Smooth muscle cell (in vitro differentiated cells): ENCODE measurements around the gene COG5. TPM values are rescaled to one million over a fixed set of nuclear protein-coding genes. Genes with fewer than 3 reads are reported as not detected.
A peak's percentile ranks its signal among the peaks of the same experiment; 100 is the strongest.

ENCODE experiments used
- DNase-seq: peaks from one replicate; lab custom pipeline; 2025; ENCODE audit not compliant: unreplicated experiment; lab: John Stamatoyannopoulos, UW
- H2AFZ ChIP-seq: fragments of 200-600 bp; sonication (generic); 2 replicates; pipeline ENCODE4 v1.6.0; 2016; ENCODE audit warnings: antibody characterized with exemption, low read depth, mild to moderate bottlenecking
- H3F3A ChIP-seq: fragments of 200-600 bp; sonication (generic); 2 replicates; pipeline ENCODE4 v1.6.0; 2017; ENCODE audit warnings: antibody characterized with exemption, low read depth
- H3K27ac ChIP-seq: fragments of 200-600 bp; sonication (generic); 2 replicates; pipeline ENCODE4 v1.5.1; 2016; ENCODE audit warnings: low read depth, mild to moderate bottlenecking
- H3K27me3 ChIP-seq: fragments of 200-600 bp; sonication (generic); 2 replicates; pipeline ENCODE4 v1.6.1; 2016; ENCODE audit warnings: low read depth, mild to moderate bottlenecking
- H3K36me3 ChIP-seq: fragments of 200-600 bp; sonication (generic); 2 replicates; pipeline ENCODE4 v1.5.1; 2016; ENCODE audit warnings: low read depth
- H3K4me1 ChIP-seq: fragments of 200-600 bp; sonication (generic); 2 replicates; pipeline ENCODE4 v1.5.1; 2016; ENCODE audit warnings: low read depth
- H3K4me2 ChIP-seq: fragments of 200-600 bp; sonication (generic); 2 replicates; pipeline ENCODE4 v1.6.0; 2016; ENCODE audit warnings: mild to moderate bottlenecking
- H3K4me3 ChIP-seq: fragments of 200-600 bp; sonication (generic); 2 replicates; pipeline ENCODE4 v1.5.1; 2016; ENCODE audit warnings: mild to moderate bottlenecking
- H3K79me2 ChIP-seq: fragments of 200-600 bp; sonication (generic); 2 replicates; pipeline ENCODE4 v1.6.0; 2016; ENCODE audit warnings: low read depth, mild to moderate bottlenecking
- H3K9ac ChIP-seq: fragments of 200-600 bp; sonication (generic); 2 replicates; pipeline ENCODE4 v1.6.0; 2016; ENCODE audit warnings: low read depth
- H3K9me3 ChIP-seq: fragments of 200-600 bp; sonication (generic); replicated peaks from 2 replicates; pipeline ENCODE4 v1.5.1; 2016; ENCODE audit warnings: low read depth
- H4K20me1 ChIP-seq: fragments of 200-600 bp; sonication (generic); 2 replicates; pipeline ENCODE4 v1.6.0; 2016; ENCODE audit warnings: low read depth
- WGBS: methylation state at CpG from one replicate; pipeline ENCODE4 v1.1.7; 2016; ENCODE audit warnings: low lambda C conversion rate; 5-methylcytosine and 5-hydroxymethylcytosine counted together
- polyA plus RNA-seq: library from polyadenylated mRNA; unstranded; fragments of >200 nt; fragmentation: Nextera tagmentation; extraction: Ambion mirVana; gene quantifications from 2 replicates; pipeline ENCODE4 v1.2.1, GENCODE V29; 2016
- total RNA-seq: library from RNA; depleted of rRNA; stranded (reverse); fragments of >200 nt; gene quantifications from 2 replicates; pipeline ENCODE4 v1.2.3, GENCODE V29; 2014
- TF ChIP-seq, protein P1 (sequence below): fragments of 200-600 bp; sonication (generic); IDR thresholded peaks from 2 replicates; pipeline ENCODE4 v1.5.1; 2017; ENCODE audit warnings: borderline replicate concordance, mild to moderate bottlenecking, antibody characterized with exemption; ENCODE audit not compliant: insufficient read depth, poor library complexity, severe bottlenecking

COG5 gene
- total and polyA plus RNA-seq, 2 experiments from 2014 or later, result 24.3 to 44.3 TPM

DNA sequence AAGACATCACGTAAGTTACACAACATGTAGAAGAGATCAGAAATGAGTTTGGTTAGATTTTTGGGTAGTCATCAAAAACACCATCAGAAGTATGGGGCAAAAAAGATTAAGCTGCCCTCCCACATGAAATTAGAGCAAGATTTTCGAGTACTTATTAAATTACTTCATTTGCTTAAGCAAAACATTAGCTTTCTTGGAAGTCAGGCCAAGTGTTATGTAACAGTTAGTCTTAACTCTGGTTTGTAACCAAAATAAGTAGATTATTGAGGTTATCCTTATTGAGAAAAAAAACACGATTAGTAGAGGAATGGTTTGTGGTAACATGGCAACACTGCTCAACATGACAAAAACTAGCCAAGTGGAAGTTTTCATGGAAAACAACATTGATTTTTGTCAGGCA lies 357.0 kb downstream of the COG5 start:
- Histone ChIP-seq H3K4me2 (no peak overlapping the region), H3K4me1 (no peaks in the 10 kb centered on the region), H4K20me1 (no peaks in the 10 kb centered on the region), H3K79me2 (no peaks in the 10 kb centered on the region), H3K36me3 (peaks cover 5% of the 10 kb centered on the region), H3F3A (no peaks in the 10 kb centered on the region), H3K9ac (no peak overlapping the region), H3K9me3 (no peaks in the 10 kb centered on the region), H3K27me3 (no peaks in the 10 kb centered on the region), H3K27ac (no peak overlapping the region), H3K4me3 (no peak overlapping the region), H2AFZ (no peak overlapping the region)
- TF ChIP-seq, protein P1, sequence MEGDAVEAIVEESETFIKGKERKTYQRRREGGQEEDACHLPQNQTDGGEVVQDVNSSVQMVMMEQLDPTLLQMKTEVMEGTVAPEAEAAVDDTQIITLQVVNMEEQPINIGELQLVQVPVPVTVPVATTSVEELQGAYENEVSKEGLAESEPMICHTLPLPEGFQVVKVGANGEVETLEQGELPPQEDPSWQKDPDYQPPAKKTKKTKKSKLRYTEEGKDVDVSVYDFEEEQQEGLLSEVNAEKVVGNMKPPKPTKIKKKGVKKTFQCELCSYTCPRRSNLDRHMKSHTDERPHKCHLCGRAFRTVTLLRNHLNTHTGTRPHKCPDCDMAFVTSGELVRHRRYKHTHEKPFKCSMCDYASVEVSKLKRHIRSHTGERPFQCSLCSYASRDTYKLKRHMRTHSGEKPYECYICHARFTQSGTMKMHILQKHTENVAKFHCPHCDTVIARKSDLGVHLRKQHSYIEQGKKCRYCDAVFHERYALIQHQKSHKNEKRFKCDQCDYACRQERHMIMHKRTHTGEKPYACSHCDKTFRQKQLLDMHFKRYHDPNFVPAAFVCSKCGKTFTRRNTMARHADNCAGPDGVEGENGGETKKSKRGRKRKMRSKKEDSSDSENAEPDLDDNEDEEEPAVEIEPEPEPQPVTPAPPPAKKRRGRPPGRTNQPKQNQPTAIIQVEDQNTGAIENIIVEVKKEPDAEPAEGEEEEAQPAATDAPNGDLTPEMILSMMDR, result no peak
- DNase-seq, result no peak
- 84% methylated on average over 3 of the region's 3 CpGs for WGBS

DNA sequence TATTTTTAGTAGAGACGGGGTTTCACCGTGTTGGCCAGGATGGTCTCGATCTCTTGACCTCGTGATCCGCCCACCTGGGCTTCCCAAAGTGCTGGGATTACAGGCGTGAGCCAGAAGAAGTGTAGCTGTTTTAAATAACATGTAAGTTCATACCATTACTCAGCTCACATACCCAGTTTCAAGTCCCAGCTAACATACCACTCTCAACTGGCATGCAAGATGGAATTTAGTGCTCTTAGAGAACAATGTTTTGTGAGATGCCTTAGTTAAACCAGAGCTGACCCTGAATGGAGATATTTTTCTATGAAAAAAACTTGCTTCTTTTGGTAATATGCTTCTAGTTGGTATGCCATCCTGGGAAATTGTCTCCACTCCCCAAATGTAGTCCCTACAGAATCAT lies 357.6 kb downstream of the COG5 start:
- TF ChIP-seq, protein P1, result no peak

DNA sequence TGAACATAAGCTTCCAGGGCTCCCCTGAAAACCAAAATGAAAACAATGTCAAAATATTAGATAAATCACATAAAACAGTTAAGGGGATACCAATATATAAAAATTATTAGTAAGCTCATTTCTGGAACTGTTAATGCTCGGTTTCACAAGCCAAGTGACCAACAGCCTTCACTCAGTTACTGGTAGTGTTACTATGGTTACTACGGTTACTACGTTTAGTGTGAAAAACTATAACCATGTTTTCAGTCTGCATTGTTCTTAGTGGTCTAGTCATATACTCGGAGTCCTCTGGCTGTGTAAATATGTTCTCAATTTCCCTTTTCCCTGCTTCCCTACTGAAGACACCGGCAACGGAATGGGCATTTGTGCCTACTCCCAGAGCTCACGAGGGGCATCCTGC lies 360.1 kb downstream of the COG5 start:
- no peak overlapping the region for H3K9ac ChIP-seq
- 99% methylated on average over 7 of the region's 7 CpGs for WGBS
- no peak overlapping the region for H3K27ac ChIP-seq
- TF ChIP-seq, protein P1, result no peak
- no peaks in the 10 kb centered on the region for H3K4me1 ChIP-seq
- no peaks in the 10 kb centered on the region for H4K20me1 ChIP-seq
- DNase-seq, result no peak
- H3F3A ChIP-seq, result no peaks in the 10 kb centered on the region
- H3K27me3 ChIP-seq, result no peaks in the 10 kb centered on the region
- no peak overlapping the region for H3K4me3 ChIP-seq
- peaks cover 7% of the 10 kb centered on the region for H3K36me3 ChIP-seq
- no peaks in the 10 kb centered on the region for H3K9me3 ChIP-seq
- H3K4me2 ChIP-seq, result no peak overlapping the region
- H2AFZ ChIP-seq, result no peak overlapping the region
- no peaks in the 10 kb centered on the region for H3K79me2 ChIP-seq

More for the DNA sequence above, 357.6 kb downstream of the COG5 start:
- Histone ChIP-seq H4K20me1 (no peaks in the 10 kb centered on the region), H3K4me1 (no peaks in the 10 kb centered on the region), H3K36me3 (peaks cover 5% of the 10 kb centered on the region), H3K27ac (no peak overlapping the region), H3K79me2 (no peaks in the 10 kb centered on the region), H3K4me2 (no peak overlapping the region), H2AFZ (no peak overlapping the region), H3K4me3 (no peak overlapping the region), H3K9ac (no peak overlapping the region), H3K27me3 (no peaks in the 10 kb centered on the region), H3K9me3 (no peaks in the 10 kb centered on the region), H3F3A (no peaks in the 10 kb centered on the region)
- 99% methylated on average over 6 of the region's 6 CpGs for WGBS
- no peak for DNase-seq

GRCh38 chr7:107201795-107202450 lies 361.8 kb downstream of the COG5 start:
- no peak overlapping the region for H2AFZ ChIP-seq
- TF ChIP-seq, protein P1, result peak; percentile 28
- no peaks in the 10 kb centered on the region for H3K27me3 ChIP-seq
- no peak overlapping the region for H3K27ac ChIP-seq
- peaks cover 8% of the 10 kb centered on the region for H3K36me3 ChIP-seq
- H3K4me1 ChIP-seq, result no peaks in the 10 kb centered on the region
- H3K79me2 ChIP-seq, result no peaks in the 10 kb centered on the region
- DNase-seq, result no peak
- no peaks in the 10 kb centered on the region for H4K20me1 ChIP-seq
- no peak overlapping the region for H3K9ac ChIP-seq
- H3K4me3 ChIP-seq, result no peak overlapping the region
- H3F3A ChIP-seq, result no peaks in the 10 kb centered on the region
- H3K4me2 ChIP-seq, result no peak overlapping the region
- H3K9me3 ChIP-seq, result no peaks in the 10 kb centered on the region
- 89% methylated on average over 4 of the region's 4 CpGs for WGBS
